GM12891 (cell line): ENCODE results near the gene SLC28A1.

Experiments
- POLR2A ChIP-seq: IDR thresholded peaks from 2 replicates; pipeline ENCODE4 v1.6.1; 2011; ENCODE audit warnings: low read depth, low read length, control low read depth
- POLR2AphosphoS5 ChIP-seq: IDR thresholded peaks from 2 replicates; pipeline ENCODE4 v1.6.1; 2011; ENCODE audit warnings: low read depth, low read length, control low read depth
- POU2F2 ChIP-seq: IDR thresholded peaks from 2 replicates; pipeline ENCODE4 v1.6.1; 2011; ENCODE audit warnings: low read depth, mild to moderate bottlenecking, control low read depth, low read length, moderate library complexity
- SPI1 ChIP-seq: IDR thresholded peaks from 2 replicates; pipeline ENCODE4 v1.6.1; 2011; ENCODE audit warnings: low read depth, low read length, control low read depth
- TAF1 ChIP-seq: IDR thresholded peaks from 2 replicates; pipeline ENCODE4 v1.6.1; 2011; ENCODE audit warnings: low read depth, low read length, control low read depth

DNA sequence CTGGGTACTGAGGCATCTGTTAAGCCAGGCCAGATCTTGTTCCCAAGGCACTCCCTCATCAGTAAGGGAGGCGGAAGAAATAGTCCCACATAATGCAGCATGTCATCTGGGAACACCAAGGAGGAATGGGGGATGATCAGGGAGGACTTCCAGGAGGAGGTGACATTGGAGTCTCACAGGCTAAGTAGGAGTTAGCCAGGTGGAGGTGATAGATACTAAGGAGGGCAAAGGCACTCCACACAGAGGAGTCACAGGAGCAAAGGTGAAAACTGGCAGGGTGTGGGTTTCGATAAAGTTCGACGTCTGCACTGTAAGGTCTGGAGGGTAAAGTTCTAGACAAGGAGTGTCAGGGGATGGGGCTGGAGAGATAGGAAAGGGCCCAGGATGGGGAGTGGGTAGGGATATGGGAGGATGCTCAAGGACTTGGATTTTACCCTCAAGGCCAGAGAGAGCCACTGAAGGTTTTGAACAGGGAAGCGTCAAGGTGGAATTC lies 6.3 kb downstream of the SLC28A1 start:
- TF ChIP-seq TAF1: no peak
- no peak for TF ChIP-seq SPI1
- TF ChIP-seq POLR2A: no peak
- TF ChIP-seq POU2F2: no peak
- TF ChIP-seq POLR2AphosphoS5: no peak
